Adrenal gland (tissue), 5 donors: ENCODE results near the gene PRKCE.

ENCODE experiments used
- CTCF ChIP-seq, 6 experiments: fragments of 450-650 bp in 4 of 6; fragments of 200-600 bp in 2 of 6; sonication (generic) in 1 of 6; IDR thresholded peaks; 1 replicate in 5 of 6; 2 replicates in 1 of 6; pipeline versions ENCODE4 v1.5.1 to v1.8.0; 2016 to 2021; ENCODE audit warnings: antibody characterized with exemption in 6 of 6, mild to moderate bottlenecking in 2 of 6, moderate library complexity in 1 of 6
- POLR2A ChIP-seq, 2 donors: fragments of 450-650 bp; IDR thresholded peaks; one replicate each; pipeline ENCODE4 v1.6.1; 2017; ENCODE audit warnings: antibody characterized with exemption in 2 of 2, mild to moderate bottlenecking in 2 of 2, moderate library complexity in 1 of 2
- donor health status: DM: no; HTN: no; CAD: no.

GRCh38 chr2:45643095-45643494, 8.4 kb upstream of the PRKCE start:
- TF ChIP-seq CTCF (IDR thresholded peaks at IDR 0.05) (no peak), POLR2A (IDR thresholded peaks at IDR 0.05) (no peak)
